ENCODE data around the gene ANKLE2. TPM values are rescaled to one million over a fixed set of nuclear protein-coding genes. Genes with fewer than 3 reads are reported as not detected.

ANKLE2 gene
- total and polyA plus RNA-seq, 8 donors, result 20.0 to 39.6 (median 23.6) TPM

GRCh38 chr12:132727091-132727794 is 34.4 kb downstream of the ANKLE2 start:
- no peak for TF ChIP-seq CTCF (IDR thresholded peaks at IDR 0.05)
- FAIRE-seq (no peak), ATAC-seq (peak in 3 of 4 donors; percentile 22 to 33 (median 29)), DNase-seq (no peak)
- Histone ChIP-seq H3K4me3 (no peak overlapping the region), H3K27me3 (no peaks in the 10 kb centered on the region), H3K36me3 (peaks cover 6 to 55% (median 11%) of the 10 kb centered on the region in 3 donors), H3K27ac (no peak overlapping the region), H3K9me3 (no peaks in the 10 kb centered on the region), H3K4me1 (no peaks in the 10 kb centered on the region)
- WGBS, 2 donors, result 95 to 97% methylated on average over 37 of the region's 37 CpGs
- intact Hi-C loops (cut with DNase I), result no loop called here

GRCh38 chr12:132726386-132726785 is 35.2 kb downstream of the ANKLE2 start:
- FAIRE-seq (no peak), DNase-seq (no peak), ATAC-seq (no peak)
- TF ChIP-seq CTCF (IDR thresholded peaks at IDR 0.05), result no peak
- no peak overlapping the region for H3K4me3 ChIP-seq
- intact Hi-C loops (cut with DNase I), result no loop called here
- H3K27ac ChIP-seq, result no peak overlapping the region
- H3K4me1 ChIP-seq, result no peaks in the 10 kb centered on the region
- H3K9me3 ChIP-seq, result no peaks in the 10 kb centered on the region
- H3K27me3 ChIP-seq, result no peaks in the 10 kb centered on the region
- 94 to 96% methylated on average over 12 of the region's 12 CpGs for WGBS, 2 donors
- peaks cover 6 to 50% (median 7%) of the 10 kb centered on the region in 3 donors for H3K36me3 ChIP-seq

GRCh38 chr12:132724506-132725241 is 37.0 kb downstream of the ANKLE2 start:
- H3K9me3 ChIP-seq, result no peaks in the 10 kb centered on the region
- DNase-seq (no peak), FAIRE-seq (no peak), ATAC-seq (no peak)
- no peaks in the 10 kb centered on the region for H3K4me1 ChIP-seq
- no peak for TF ChIP-seq CTCF (IDR thresholded peaks at IDR 0.05)
- intact Hi-C loops (cut with DNase I), result no loop called here
- no peak overlapping the region for H3K27ac ChIP-seq
- peaks cover 6 to 51% (median 7%) of the 10 kb centered on the region in 3 donors for H3K36me3 ChIP-seq
- 86 to 89% methylated on average over 30 of the region's 30 CpGs for WGBS, 2 donors
- no peak overlapping the region for H3K4me3 ChIP-seq
- no peaks in the 10 kb centered on the region for H3K27me3 ChIP-seq

GRCh38 chr12:132723764-132724140 is 37.9 kb downstream of the ANKLE2 start:
- TF ChIP-seq CTCF (IDR thresholded peaks at IDR 0.05), result no peak
- intact Hi-C loops (cut with DNase I), result no loop called here
- Histone ChIP-seq H3K27ac (no peak overlapping the region), H3K36me3 (peaks cover 9 to 57% (median 15%) of the 10 kb centered on the region in 3 donors), H3K4me3 (no peak overlapping the region), H3K9me3 (no peaks in the 10 kb centered on the region), H3K4me1 (no peaks in the 10 kb centered on the region), H3K27me3 (no peaks in the 10 kb centered on the region)
- 89 to 91% methylated on average over 2 of the region's 2 CpGs for WGBS, 2 donors
- no peak for ATAC-seq
- FAIRE-seq, result no peak
- DNase-seq, result no peak

Measured in pancreas (tissue), 10 donors.